ENCODE measurements around the gene RASA2.
"Not testable (repeated sequence)": the region's sequence is repeated elsewhere in the genome, so short reads cannot be mapped to it uniquely, and the experiment has no call there.

RASA2 gene

DNA sequence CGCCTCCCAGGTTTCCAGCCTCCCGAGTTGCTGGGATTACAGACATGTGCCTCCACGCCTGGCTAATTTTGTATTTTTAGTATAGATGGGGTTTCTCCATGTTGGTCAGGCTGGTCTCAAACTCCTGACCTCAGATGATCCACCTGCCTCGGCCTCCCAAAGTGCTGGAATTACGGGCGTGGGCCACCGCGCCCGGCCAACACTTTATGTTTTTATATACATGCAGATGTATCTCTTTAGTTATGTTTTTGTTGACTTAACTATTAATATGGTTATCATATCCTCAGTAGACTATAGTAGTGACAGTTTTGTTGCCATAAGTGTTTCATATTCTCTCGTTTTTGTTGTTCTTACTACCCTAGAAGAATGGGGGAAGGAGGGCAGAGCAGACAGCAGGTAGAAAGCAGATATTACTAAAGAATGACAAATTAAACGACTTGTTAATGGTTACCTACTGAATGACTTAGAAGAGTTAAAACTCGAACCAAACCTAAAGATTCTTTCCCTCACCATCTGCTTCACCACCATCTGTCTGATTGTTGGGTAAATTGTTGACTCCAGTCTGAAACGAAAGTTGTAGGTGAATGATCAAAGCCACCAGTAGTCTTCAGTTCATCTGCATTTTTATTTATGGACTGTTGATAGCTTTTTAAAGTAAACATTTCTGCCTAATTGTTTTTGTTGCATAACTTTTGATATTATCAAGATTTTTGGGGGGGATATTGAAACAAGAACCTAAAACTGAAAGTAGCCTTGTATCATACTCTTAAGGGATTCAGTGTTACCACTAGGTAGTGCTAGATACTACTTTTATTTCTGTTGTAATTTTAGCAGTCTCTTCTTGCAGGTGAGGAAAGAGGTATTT is 89.3 kb downstream of the RASA2 start:
- peak; percentile 30 for DNase-seq (ENCODE audit: low read depth, low spot score)

DNA sequence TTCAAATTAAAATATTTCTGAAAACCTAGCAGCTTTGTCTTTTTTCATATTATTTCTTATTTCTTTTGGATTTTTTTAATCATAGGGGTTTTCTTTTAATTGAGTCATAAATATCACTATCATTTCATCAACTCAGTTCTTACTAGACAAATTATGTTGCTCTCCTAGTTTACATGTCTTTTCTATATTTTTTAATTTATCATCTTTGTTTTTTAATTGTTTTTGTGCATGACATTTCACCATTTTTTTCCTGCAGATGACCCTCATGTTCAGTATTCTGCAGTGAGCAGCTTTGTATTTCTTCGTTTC is 89.9 kb downstream of the RASA2 start:
- no peak for DNase-seq (ENCODE audit: low read depth, low spot score)

DNA sequence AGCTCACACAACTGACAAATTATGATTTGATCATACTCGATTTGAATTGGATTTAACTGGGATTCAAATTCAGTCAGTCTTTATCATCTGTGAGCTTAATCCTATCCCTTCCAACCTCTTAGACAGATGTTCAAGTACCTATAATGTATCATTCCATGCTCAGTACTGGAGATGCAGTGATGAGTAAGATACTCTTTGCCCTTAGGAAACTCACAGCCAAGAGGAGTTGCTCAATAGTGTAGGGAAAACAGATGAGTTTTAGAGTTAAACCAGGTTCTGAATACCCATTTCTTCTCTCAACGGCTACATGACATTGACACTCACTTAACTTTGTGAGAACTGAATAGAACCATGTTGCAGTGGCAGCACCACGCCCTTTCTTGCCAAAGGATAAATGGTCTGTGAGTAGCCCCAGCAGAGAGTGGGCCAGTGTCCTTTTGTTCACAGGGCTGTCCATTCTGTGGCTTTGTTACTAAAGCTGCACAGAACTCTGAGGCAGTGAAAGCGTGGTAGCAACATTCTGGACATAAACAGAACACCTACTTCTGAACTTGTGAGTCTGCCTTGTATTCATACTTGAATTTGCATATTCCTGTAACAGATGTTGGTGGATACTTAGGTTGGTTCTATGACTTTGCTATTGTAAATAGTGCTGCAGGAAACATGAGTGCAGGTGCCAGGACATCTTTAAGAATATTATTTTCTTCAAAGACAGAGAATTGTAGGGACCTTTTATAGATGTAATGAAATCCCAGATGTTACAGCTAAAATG is 91.6 kb downstream of the RASA2 start:
- DNase-seq (ENCODE audit: low read depth, low spot score), result no peak

GRCh38 chr3:141594357-141594756 is 107.5 kb downstream of the RASA2 start:
- no peak for DNase-seq (ENCODE audit: low read depth, low spot score)

GRCh38 chr3:141597931-141598330 is 111.1 kb downstream of the RASA2 start:
- DNase-seq (ENCODE audit: low read depth, low spot score), result no peak

- no peak for DNase-seq (ENCODE audit: low read depth, low spot score)
These were observed 113.5 kb downstream of the RASA2 start for GRCh38 chr3:141600331-141600730.

GRCh38 chr3:141602706-141603105 is 115.9 kb downstream of the RASA2 start:
- no peak for DNase-seq (ENCODE audit: low read depth, low spot score)

- no peak for DNase-seq (ENCODE audit: low read depth, low spot score)
These were observed 116.7 kb downstream of the RASA2 start for GRCh38 chr3:141603473-141604035.

DNA sequence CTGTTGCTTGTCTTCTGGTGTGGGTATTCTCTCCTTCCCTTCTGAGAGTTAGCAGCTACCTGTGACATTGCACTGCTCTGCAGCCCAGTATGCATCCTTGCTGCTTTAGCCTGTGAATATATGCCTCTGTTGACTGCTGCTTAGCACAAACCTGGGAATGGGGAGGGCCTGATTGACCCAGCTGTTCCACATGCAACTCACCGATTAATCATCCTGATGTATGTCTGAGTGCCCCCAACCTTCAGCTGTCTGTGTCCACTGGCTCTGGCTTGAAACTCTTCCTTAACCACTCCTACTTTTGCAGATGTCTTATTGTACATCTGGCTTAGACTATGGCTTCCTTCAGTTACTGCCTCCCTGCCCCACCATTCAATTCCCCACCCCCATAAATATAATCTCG is 119.1 kb downstream of the RASA2 start:
- DNase-seq (ENCODE audit: low read depth, low spot score), result no peak

- DNase-seq (ENCODE audit: low read depth, low spot score), result no peak
These were observed 121.6 kb downstream of the RASA2 start for GRCh38 chr3:141608438-141608837.

DNA sequence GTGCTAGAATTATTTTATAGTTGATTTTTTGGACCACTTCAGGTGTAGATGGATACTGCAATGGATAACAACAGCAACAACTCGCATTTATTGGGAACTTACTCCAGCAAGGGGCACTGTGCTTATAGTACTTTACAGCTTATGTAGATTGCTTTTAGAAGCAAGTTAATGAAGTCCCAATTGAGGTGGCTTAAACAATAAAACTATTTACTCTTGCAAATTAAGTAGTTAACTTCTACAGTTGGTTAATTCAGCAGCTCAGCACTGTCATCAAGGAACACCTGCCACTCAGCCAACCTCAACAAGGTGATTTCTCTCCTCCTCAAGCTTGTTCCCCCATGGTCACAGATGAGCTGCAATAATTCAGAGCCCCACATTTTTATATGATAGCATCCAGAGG is 124.1 kb downstream of the RASA2 start:
- DNase-seq (ENCODE audit: low read depth, low spot score), result no peak

DNA sequence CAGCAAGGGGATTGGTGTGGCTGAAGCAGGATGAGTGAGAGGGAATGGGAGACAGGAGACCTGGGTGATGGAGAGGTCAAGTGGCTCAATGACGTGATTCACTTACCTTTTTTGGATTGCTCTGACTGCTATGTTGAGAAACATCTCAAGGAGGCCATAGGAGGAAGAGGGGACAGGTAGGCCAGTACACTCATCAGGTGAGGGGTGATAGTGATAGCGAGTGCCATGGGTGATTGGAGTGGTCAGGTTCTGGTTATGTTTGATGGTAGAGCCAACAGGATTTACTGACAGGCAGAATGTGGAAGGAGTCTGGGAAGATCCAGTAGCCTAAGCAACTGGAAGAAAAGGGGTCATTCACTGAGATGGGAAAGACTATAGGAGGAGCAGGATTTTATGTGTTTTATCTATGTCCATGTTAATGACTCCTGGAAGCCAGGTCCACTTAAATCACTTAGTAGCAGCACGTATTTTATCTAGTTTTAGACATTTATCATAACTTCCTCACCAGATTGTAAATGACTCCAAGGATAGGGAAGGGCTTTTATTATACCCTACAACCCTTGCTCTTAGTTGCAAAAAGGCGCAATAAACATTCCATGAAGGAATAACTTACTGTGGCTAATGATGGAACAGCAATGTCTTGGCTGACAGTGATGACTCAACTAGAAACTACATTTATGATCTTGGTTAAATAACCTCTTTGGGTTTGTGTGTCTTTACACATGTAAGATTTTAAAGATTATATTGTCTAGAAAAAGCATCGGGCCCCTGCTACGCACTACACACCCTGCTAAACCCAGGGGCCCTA is 131.5 kb downstream of the RASA2 start:
- no peak for DNase-seq (ENCODE audit: low read depth, low spot score)

DNA sequence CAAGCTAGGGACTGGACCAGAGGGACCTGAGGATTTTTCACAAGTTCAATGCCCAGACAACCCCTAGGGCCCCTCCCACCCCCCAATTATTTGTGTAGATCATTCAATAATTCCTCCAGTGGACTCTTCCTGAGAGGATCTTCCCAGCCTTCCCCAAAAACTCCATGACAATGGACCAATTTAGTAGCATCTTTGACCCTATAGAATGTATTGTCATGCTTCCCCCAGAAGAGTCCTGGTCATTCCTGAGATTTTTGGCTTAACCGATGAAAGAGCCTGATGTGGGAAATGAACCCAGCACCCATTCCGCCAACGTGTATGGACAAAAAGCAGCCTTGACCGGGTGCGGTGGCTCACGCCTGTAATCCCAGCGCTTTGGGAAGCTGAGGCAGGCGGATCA is 132.1 kb downstream of the RASA2 start:
- no peak for DNase-seq (ENCODE audit: low read depth, low spot score)

- DNase-seq (ENCODE audit: low read depth, low spot score), result no peak
These were observed 132.6 kb downstream of the RASA2 start for GRCh38 chr3:141619450-141619849.

DNA sequence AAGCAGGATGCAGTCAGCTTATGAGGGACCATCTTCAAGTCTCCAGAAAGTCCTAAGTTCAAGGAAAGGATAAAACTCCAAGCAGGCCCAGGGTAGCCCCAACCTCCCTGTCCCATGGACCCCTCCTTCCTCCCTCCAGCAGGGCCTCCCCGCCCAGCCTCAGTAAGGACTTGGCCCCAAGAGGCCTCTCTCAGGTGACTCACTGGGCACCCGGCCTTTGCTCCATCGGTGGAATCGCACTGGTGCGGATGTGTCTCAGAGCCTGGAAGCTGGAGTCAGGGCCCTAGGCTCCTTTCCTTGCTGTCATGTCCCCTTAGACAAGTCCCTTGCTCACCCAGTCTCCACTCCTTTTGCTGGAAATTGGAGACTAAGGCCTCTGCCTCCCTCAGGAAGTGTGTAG is 136.9 kb downstream of the RASA2 start:
- DNase-seq (ENCODE audit: low read depth, low spot score), result no peak

DNA sequence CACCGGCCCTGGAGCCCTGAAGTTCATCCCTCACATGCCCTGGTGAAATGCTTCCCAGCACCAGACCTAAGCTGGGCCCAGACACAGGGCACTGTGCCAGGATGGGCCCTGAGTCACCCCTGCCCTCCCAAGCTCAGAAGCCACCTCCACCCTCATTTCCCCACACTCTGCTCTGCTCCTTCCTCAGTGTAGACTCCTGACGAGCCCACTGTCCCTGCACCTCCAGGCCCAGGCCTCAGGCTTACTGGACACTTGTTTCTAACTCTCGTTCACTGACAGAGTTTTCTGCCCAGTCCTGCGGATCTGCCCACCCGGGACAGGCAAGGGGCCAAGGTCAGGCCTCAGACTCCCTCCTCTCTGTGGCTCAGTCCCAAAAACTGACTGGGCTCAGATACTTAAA is 138.7 kb downstream of the RASA2 start:
- peak; percentile 50 for DNase-seq (ENCODE audit: low read depth, low spot score)

- DNase-seq (ENCODE audit: low read depth, low spot score), result not testable (repeated sequence)
These were observed 141.5 kb downstream of the RASA2 start for GRCh38 chr3:141628334-141628733.

- not testable (repeated sequence) for DNase-seq (ENCODE audit: low read depth, low spot score)
These were observed 142.1 kb downstream of the RASA2 start for GRCh38 chr3:141628868-141629441.

DNA sequence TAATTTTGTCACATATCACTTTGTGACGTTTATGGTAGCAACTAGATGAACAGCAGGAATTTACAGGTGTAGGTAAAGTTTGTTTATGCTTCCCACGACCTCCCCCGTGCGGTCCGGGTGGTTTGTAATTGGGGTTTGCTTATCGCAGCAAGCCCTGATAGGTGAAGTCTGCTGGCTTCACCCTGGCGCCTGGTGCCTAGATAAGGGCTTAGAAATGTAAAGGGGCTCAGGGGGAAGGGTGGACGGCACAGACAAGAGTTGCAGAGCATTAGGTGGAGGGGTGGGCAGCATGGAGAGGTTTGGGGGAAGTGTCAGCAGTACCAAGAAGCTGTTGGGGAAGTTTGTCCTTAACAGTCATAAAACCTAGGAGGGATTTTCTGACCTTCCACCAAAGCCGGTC is 143.1 kb downstream of the RASA2 start:
- DNase-seq (ENCODE audit: low read depth, low spot score), result no peak

DNA sequence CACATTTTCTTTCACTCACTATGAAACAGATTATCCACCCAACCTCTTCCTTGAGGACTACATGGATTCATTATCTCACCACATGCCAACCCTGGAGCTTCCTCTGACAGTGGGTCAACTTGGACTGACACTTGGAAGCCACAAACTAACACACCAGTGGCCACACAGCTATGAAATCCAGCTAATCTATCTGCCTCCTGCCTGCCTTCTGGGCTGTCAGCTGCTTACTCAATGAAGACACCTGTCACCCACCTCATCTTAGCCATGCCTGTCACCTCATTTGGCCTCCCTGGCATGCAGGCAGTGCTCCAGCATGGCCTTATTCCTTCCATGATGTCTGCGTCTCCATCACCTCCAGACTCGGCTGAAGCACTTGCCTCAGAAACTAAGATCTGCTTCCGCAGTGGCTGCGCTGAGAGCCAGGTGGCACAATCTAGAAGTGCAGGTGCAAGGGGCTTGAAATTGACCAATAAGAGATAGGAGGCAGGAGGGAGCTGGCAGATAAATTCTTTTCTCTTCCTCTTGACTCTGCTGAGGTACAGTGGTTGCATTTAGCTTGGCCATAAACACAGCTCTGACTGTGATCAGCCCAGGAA is 146.1 kb downstream of the RASA2 start:
- no peak for DNase-seq (ENCODE audit: low read depth, low spot score)

DNA sequence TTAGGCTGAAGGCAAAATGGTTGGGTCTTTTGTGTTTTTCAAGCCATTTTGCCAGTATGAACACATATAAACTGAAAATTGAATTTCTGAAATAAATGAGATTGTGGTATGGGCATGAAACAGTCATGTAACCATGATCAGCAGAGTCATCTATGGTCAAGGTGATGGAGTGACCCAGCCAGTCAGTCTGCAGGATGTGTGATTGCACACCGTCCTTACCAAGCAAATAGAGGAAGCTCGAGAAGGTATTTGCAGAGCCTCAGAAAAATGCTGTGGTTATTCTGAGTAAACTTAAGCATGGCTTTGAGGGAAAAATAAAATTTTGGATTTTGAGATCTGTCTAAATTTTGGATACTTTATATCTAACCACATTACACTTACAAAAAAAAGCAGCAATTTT is 155.4 kb downstream of the RASA2 start:
- DNase-seq (ENCODE audit: low read depth, low spot score), result peak; percentile 24
